Measurements from ENCODE around the gene HAUS6.
"Not testable (repeated sequence)": the region's sequence is repeated elsewhere in the genome, so short reads cannot be mapped to it uniquely, and the experiment has no call there.

HAUS6 gene

GRCh38 chr9:19030899-19031298 lies 71.8 kb downstream of the HAUS6 start:
- DNase-seq = no peak

GRCh38 chr9:19028835-19029451 lies 73.8 kb downstream of the HAUS6 start:
- DNase-seq = no peak

GRCh38 chr9:19027825-19028224 lies 74.9 kb downstream of the HAUS6 start:
- no peak for DNase-seq

GRCh38 chr9:19026375-19026774 lies 76.3 kb downstream of the HAUS6 start:
- DNase-seq = no peak

- DNase-seq = no peak
These were observed 79.6 kb downstream of the HAUS6 start for GRCh38 chr9:19023078-19023477.

- DNase-seq = no peak
These were observed 80.5 kb downstream of the HAUS6 start for GRCh38 chr9:19022206-19022605.

GRCh38 chr9:19021649-19022048 lies 81.1 kb downstream of the HAUS6 start:
- DNase-seq = not testable (repeated sequence)

- no peak for DNase-seq
These were observed 81.7 kb downstream of the HAUS6 start for GRCh38 chr9:19020886-19021455.

- DNase-seq = no peak
These were observed 84.5 kb downstream of the HAUS6 start for GRCh38 chr9:19018201-19018600.

- DNase-seq = no peak
These were observed 93.2 kb downstream of the HAUS6 start for GRCh38 chr9:19009391-19009965.

Measured in activated T-cell treated with anti-CD3 and anti-CD28 coated beads, Interleukin-2, amount 50 U/mL, for 1 hour (primary cell).